Endothelial cell (in vitro differentiated cells): ENCODE data around the gene SPIRE1. TPM values are rescaled to one million over a fixed set of nuclear protein-coding genes. Genes with fewer than 3 reads are reported as not detected.

Source experiments
- DNase-seq: peaks from one replicate; pipeline ENCODE4 v3.0.0; 2021; ENCODE audit warnings: low spot score
- H3K27ac Mint-ChIP-seq: one replicate; pipeline ENCODE4 v1.8.0; 2021; ENCODE audit warnings: mixed read lengths, inconsistent platforms; ENCODE audit not compliant: unreplicated experiment
- H3K27me3 Mint-ChIP-seq: one replicate; pipeline ENCODE4 v1.8.0; 2021; ENCODE audit warnings: mild to moderate bottlenecking, moderate library complexity, mixed read lengths, inconsistent platforms; ENCODE audit not compliant: unreplicated experiment
- H3K36me3 Mint-ChIP-seq: one replicate; pipeline ENCODE4 v1.8.0; 2021; ENCODE audit warnings: mild to moderate bottlenecking, low read depth, mixed read lengths, inconsistent platforms; ENCODE audit not compliant: unreplicated experiment
- H3K4me1 Mint-ChIP-seq: one replicate; pipeline ENCODE4 v1.8.0; 2021; ENCODE audit warnings: mild to moderate bottlenecking, mixed read lengths, inconsistent platforms; ENCODE audit not compliant: unreplicated experiment
- H3K4me3 Mint-ChIP-seq: one replicate; pipeline ENCODE4 v1.8.0; 2021; ENCODE audit warnings: mild to moderate bottlenecking, mixed read lengths, inconsistent platforms; ENCODE audit not compliant: unreplicated experiment
- H3K9me3 Mint-ChIP-seq: one replicate; pipeline ENCODE4 v1.8.0; 2021; ENCODE audit warnings: mixed read lengths, inconsistent platforms; ENCODE audit not compliant: unreplicated experiment
- total RNA-seq: library from RNA; stranded (reverse); fragmentation: NEBNext Ultra II Directional; extraction: Animal tissue kit (Norgen Biotek cat#: 25700); gene quantifications from one replicate; pipeline ENCODE4 v1.2.1, GENCODE V29; 2021; ENCODE audit not compliant: unreplicated experiment
- TF ChIP-seq, protein P1 (sequence below): fragments of 200-600 bp; sonication (generic); IDR thresholded peaks from one replicate; pipeline ENCODE4 v1.5.0; 2021; ENCODE audit warnings: antibody characterized with exemption; ENCODE audit not compliant: unreplicated experiment

The SPIRE1 gene
- total RNA-seq, 1 donor from 2014 or later = 31.3 TPM

GRCh38 chr18:12460874-12461273 is 197.0 kb downstream of the SPIRE1 start:
- Mint-ChIP-seq H3K4me3 (no peak overlapping the region), H3K4me1 (peaks cover 17% of the 10 kb centered on the region), H3K36me3 (peaks cover 21% of the 10 kb centered on the region), H3K27me3 (peaks cover 7% of the 10 kb centered on the region), H3K27ac (peak overlapping the region; percentile 20), H3K9me3 (no peaks in the 10 kb centered on the region)
- peak; percentile 34 for DNase-seq
- TF ChIP-seq, protein P1, sequence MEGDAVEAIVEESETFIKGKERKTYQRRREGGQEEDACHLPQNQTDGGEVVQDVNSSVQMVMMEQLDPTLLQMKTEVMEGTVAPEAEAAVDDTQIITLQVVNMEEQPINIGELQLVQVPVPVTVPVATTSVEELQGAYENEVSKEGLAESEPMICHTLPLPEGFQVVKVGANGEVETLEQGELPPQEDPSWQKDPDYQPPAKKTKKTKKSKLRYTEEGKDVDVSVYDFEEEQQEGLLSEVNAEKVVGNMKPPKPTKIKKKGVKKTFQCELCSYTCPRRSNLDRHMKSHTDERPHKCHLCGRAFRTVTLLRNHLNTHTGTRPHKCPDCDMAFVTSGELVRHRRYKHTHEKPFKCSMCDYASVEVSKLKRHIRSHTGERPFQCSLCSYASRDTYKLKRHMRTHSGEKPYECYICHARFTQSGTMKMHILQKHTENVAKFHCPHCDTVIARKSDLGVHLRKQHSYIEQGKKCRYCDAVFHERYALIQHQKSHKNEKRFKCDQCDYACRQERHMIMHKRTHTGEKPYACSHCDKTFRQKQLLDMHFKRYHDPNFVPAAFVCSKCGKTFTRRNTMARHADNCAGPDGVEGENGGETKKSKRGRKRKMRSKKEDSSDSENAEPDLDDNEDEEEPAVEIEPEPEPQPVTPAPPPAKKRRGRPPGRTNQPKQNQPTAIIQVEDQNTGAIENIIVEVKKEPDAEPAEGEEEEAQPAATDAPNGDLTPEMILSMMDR = no peak

- Mint-ChIP-seq H3K27me3 (peaks cover 7% of the 10 kb centered on the region), H3K36me3 (peaks cover 30% of the 10 kb centered on the region), H3K27ac (no peak overlapping the region), H3K9me3 (no peaks in the 10 kb centered on the region), H3K4me3 (peak overlapping the region; percentile 44), H3K4me1 (peaks cover 17% of the 10 kb centered on the region)
- TF ChIP-seq, protein P1 = no peak
- DNase-seq = no peak
Observed at GRCh38 chr18:12458771-12459170, 199.1 kb downstream of the SPIRE1 start.

DNA sequence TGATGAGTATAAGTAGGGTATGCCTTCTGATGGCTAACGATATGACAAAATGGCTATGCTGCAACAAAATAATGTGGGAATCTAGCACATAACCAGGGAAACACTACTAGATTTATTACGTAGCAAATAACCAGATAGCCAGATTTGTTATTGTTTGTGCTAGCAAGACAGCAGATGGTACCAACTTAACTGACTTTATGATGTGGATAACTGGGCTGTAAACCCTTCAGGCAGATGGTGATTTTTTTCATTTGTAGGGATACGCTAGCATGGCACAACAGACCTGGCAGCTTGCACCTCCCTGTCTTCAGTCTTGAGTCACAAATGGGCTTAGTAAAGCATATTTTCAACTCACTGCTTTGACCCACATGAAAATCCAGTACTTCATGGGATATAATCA is 201.5 kb downstream of the SPIRE1 start:
- Mint-ChIP-seq H3K27ac (no peak overlapping the region), H3K4me3 (no peak overlapping the region), H3K36me3 (peaks cover 32% of the 10 kb centered on the region), H3K27me3 (peaks cover 5% of the 10 kb centered on the region), H3K9me3 (no peaks in the 10 kb centered on the region), H3K4me1 (peaks cover 9% of the 10 kb centered on the region)
- TF ChIP-seq, protein P1 = no peak
- no peak for DNase-seq

GRCh38 chr18:12455496-12455895 is 202.4 kb downstream of the SPIRE1 start:
- DNase-seq = no peak
- Mint-ChIP-seq H3K4me1 (peaks cover 4% of the 10 kb centered on the region), H3K4me3 (peak overlapping the region; percentile 1), H3K9me3 (no peaks in the 10 kb centered on the region), H3K27me3 (peaks cover 5% of the 10 kb centered on the region), H3K36me3 (peaks cover 32% of the 10 kb centered on the region), H3K27ac (no peak overlapping the region)
- TF ChIP-seq, protein P1 = no peak

DNA sequence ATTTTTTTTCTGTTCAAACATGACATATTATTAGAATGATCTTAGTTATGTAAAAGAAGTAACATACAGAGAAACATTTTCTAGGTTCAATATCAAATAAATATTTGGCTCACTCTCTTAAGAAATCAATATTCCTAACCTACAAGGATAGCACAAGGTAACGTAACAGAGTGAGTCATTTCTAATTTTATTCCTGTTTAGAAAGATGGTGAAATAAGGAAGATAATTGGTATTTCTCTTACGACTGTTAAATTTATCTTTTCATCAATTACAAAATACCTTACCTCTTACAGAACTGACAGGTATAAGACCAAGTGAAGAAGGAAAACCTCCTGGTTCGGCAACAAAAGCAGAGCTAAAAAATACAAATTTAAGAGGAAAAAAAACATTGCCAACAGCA is 205.1 kb downstream of the SPIRE1 start:
- H3K4me3 Mint-ChIP-seq = no peak overlapping the region

More for the DNA sequence above, 205.1 kb downstream of the SPIRE1 start:
- Mint-ChIP-seq H3K27ac (no peak overlapping the region), H3K36me3 (peaks cover 29% of the 10 kb centered on the region), H3K27me3 (peaks cover 2% of the 10 kb centered on the region), H3K9me3 (no peaks in the 10 kb centered on the region), H3K4me1 (no peaks in the 10 kb centered on the region)
- TF ChIP-seq, protein P1 = no peak
- DNase-seq = no peak
